Measurements from ENCODE around the gene ETS1. TPM values are rescaled to one million over a fixed set of nuclear protein-coding genes. Genes with fewer than 3 reads are reported as not detected.
"Not testable (repeated sequence)": the region's sequence is repeated elsewhere in the genome, so short reads cannot be mapped to it uniquely, and the experiment has no call there.

ETS1 gene
- polyA plus RNA-seq, 1 donor (not counting 4 experiments of a cell fraction or from before 2014, with no cell fraction given), result 41.0 TPM

DNA sequence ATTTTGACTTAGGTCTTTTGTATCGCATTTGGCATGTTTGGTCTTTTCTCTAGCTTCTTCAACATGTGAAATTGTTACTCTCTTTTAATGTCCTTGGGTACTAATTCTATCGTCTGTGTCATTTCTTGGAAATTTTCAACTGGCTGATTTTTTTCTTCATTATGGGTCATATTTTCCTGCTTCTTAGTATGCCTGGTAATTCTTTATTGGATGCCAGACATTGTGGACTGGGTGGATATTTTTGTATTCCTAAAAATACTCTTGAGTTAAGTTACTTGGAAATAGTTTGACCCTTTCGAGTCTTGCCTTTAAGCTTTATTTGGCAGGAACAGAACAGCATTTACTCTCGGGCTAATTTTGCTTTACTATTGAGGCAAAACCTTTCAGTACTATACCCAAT, 140.1 kb downstream of the ETS1 start:
- Histone ChIP-seq H3K27me3 (ENCODE audit: control insufficient read depth, extremely low read depth, insufficient read depth, low read length) (no peaks in the 10 kb centered on the region), H3K79me2 (ENCODE audit: control insufficient read depth, insufficient read depth, low read length) (no peaks in the 10 kb centered on the region), H2AFZ (ENCODE audit: control insufficient read depth, low read length) (no peak overlapping the region), H3K36me3 (ENCODE audit: control insufficient read depth in 2 of 2, extremely low read depth in 1 of 2, insufficient read depth in 2 of 2, low read length in 2 of 2) (no peaks in the 10 kb centered on the region), H3K9me3 (ENCODE audit: control insufficient read depth, low read depth, low read length) (no peaks in the 10 kb centered on the region), H3K4me3 (ENCODE audit: control insufficient read depth in 2 of 3, extremely low read depth in 1 of 3, insufficient read depth in 2 of 3, low read depth in 1 of 3, low read length in 3 of 3) (no peak overlapping the region), H3K9me1 (ENCODE audit: control insufficient read depth, extremely low read depth, insufficient read depth, low read length) (no peaks in the 10 kb centered on the region), H3K27ac (ENCODE audit: control insufficient read depth, insufficient read depth, low read length) (no peak overlapping the region), H3K4me1 (ENCODE audit: control insufficient read depth, extremely low read depth, insufficient read depth, low read length) (peaks cover 16% of the 10 kb centered on the region), H3K9ac (ENCODE audit: control insufficient read depth, extremely low read depth, insufficient read depth, low read length) (no peak overlapping the region), H3K4me2 (ENCODE audit: control insufficient read depth, extremely low read depth, insufficient read depth, low read depth, low read length) (no peak overlapping the region), H4K20me1 (ENCODE audit: control insufficient read depth, extremely low read depth, insufficient read depth, low read length) (no peaks in the 10 kb centered on the region)
- FAIRE-seq (no peak), DNase-seq (ENCODE audit: low read depth, low spot score) (no peak)
- dilution Hi-C loops (cut with MboI; ENCODE audit: extremely low pct_ligation_motif_present, low sequenced_read_pairs), result no loop called here
- TF ChIP-seq EZH2 (IDR thresholded peaks at IDR 0.05; ENCODE audit: low read length), result no peak
- TF ChIP-seq, protein P1, sequence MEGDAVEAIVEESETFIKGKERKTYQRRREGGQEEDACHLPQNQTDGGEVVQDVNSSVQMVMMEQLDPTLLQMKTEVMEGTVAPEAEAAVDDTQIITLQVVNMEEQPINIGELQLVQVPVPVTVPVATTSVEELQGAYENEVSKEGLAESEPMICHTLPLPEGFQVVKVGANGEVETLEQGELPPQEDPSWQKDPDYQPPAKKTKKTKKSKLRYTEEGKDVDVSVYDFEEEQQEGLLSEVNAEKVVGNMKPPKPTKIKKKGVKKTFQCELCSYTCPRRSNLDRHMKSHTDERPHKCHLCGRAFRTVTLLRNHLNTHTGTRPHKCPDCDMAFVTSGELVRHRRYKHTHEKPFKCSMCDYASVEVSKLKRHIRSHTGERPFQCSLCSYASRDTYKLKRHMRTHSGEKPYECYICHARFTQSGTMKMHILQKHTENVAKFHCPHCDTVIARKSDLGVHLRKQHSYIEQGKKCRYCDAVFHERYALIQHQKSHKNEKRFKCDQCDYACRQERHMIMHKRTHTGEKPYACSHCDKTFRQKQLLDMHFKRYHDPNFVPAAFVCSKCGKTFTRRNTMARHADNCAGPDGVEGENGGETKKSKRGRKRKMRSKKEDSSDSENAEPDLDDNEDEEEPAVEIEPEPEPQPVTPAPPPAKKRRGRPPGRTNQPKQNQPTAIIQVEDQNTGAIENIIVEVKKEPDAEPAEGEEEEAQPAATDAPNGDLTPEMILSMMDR (optimal IDR thresholded peaks at IDR 0.05 in 1 of 3, IDR thresholded peaks at IDR 0.05 in 1 of 3, conservative IDR thresholded peaks at IDR 0.05 in 1 of 3; ENCODE audit: extremely low read depth in 1 of 3, insufficient read depth in 2 of 3, low read length in 3 of 3), result no peak

DNA sequence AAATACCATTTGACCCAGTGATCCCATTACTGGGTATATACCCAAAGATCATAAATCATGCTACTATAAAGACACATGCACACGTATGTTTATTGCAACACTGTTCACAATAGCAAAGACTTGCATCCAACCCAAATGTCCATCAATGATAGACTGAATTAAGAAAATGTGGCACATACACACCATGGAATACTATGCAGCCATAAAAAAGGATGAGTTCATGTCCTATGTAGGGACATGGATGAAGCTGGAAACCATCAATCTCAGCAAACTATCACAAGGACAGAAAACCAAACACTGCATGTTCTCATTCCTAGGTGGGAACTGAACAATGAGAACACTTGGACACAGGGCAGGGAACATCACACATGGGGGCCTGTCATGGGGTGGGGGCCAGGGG, 141.4 kb downstream of the ETS1 start:
- H4K20me1 ChIP-seq (ENCODE audit: control insufficient read depth, extremely low read depth, insufficient read depth, low read length); H3K4me2 ChIP-seq (ENCODE audit: control insufficient read depth, extremely low read depth, insufficient read depth, low read depth, low read length); H3K9me3 ChIP-seq (ENCODE audit: control insufficient read depth, low read depth, low read length); H3K79me2 ChIP-seq (ENCODE audit: control insufficient read depth, insufficient read depth, low read length); dilution Hi-C loops (cut with MboI; ENCODE audit: extremely low pct_ligation_motif_present, low sequenced_read_pairs); H3K9ac ChIP-seq (ENCODE audit: control insufficient read depth, extremely low read depth, insufficient read depth, low read length); H3K4me3 ChIP-seq (ENCODE audit: control insufficient read depth in 2 of 3, extremely low read depth in 1 of 3, insufficient read depth in 2 of 3, low read depth in 1 of 3, low read length in 3 of 3); H3K9me1 ChIP-seq (ENCODE audit: control insufficient read depth, extremely low read depth, insufficient read depth, low read length); H2AFZ ChIP-seq (ENCODE audit: control insufficient read depth, low read length); FAIRE-seq; DNase-seq (ENCODE audit: low read depth, low spot score); H3K27me3 ChIP-seq (ENCODE audit: control insufficient read depth, extremely low read depth, insufficient read depth, low read length); H3K27ac ChIP-seq (ENCODE audit: control insufficient read depth, insufficient read depth, low read length); H3K36me3 ChIP-seq (ENCODE audit: control insufficient read depth in 2 of 2, extremely low read depth in 1 of 2, insufficient read depth in 2 of 2, low read length in 2 of 2): not testable (repeated sequence)
- H3K4me1 ChIP-seq (ENCODE audit: control insufficient read depth, extremely low read depth, insufficient read depth, low read length), result peaks cover 16% of the 10 kb centered on the region

DNA sequence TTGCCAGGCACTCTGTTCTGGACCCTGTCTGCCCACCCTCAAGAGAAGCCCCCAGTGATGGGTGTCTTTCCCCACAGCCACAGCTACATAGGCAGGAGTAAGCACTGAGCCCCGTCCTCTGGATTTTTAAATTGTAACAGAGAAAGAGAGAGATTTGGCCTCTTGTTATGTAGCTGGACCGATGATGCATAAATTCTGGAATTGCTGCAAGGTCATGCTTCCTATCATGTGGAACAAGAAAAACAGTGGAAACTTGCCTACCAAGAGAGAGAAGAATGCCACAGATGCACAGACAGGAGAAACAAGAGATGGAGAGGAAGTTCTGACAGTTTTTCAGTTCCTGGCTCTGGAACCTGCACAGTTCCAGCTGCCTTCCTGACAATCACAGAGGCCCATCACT, 150.2 kb downstream of the ETS1 start:
- no peak overlapping the region for H3K27ac ChIP-seq (ENCODE audit: control insufficient read depth, insufficient read depth, low read length)
- FAIRE-seq, result no peak
- H3K9me3 ChIP-seq (ENCODE audit: control insufficient read depth, low read depth, low read length), result no peaks in the 10 kb centered on the region
- no peak overlapping the region for H2AFZ ChIP-seq (ENCODE audit: control insufficient read depth, low read length)
- H3K27me3 ChIP-seq (ENCODE audit: control insufficient read depth, extremely low read depth, insufficient read depth, low read length), result no peaks in the 10 kb centered on the region
- dilution Hi-C loops (cut with MboI; ENCODE audit: extremely low pct_ligation_motif_present, low sequenced_read_pairs), result no loop called here
- H3K4me1 ChIP-seq (ENCODE audit: control insufficient read depth, extremely low read depth, insufficient read depth, low read length), result no peaks in the 10 kb centered on the region
- H4K20me1 ChIP-seq (ENCODE audit: control insufficient read depth, extremely low read depth, insufficient read depth, low read length), result no peaks in the 10 kb centered on the region
- H3K36me3 ChIP-seq (ENCODE audit: control insufficient read depth in 2 of 2, extremely low read depth in 1 of 2, insufficient read depth in 2 of 2, low read length in 2 of 2), result no peaks in the 10 kb centered on the region
- H3K4me3 ChIP-seq (ENCODE audit: control insufficient read depth in 2 of 3, extremely low read depth in 1 of 3, insufficient read depth in 2 of 3, low read depth in 1 of 3, low read length in 3 of 3), result no peak overlapping the region
- H3K9me1 ChIP-seq (ENCODE audit: control insufficient read depth, extremely low read depth, insufficient read depth, low read length), result no peaks in the 10 kb centered on the region
- no peak for DNase-seq (ENCODE audit: low read depth, low spot score)
- no peaks in the 10 kb centered on the region for H3K79me2 ChIP-seq (ENCODE audit: control insufficient read depth, insufficient read depth, low read length)
- no peak overlapping the region for H3K9ac ChIP-seq (ENCODE audit: control insufficient read depth, extremely low read depth, insufficient read depth, low read length)
- TF ChIP-seq, protein P1 (optimal IDR thresholded peaks at IDR 0.05 in 1 of 3, IDR thresholded peaks at IDR 0.05 in 1 of 3, conservative IDR thresholded peaks at IDR 0.05 in 1 of 3; ENCODE audit: extremely low read depth in 1 of 3, insufficient read depth in 2 of 3, low read length in 3 of 3), result no peak
- no peak for TF ChIP-seq EZH2 (IDR thresholded peaks at IDR 0.05; ENCODE audit: low read length)
- H3K4me2 ChIP-seq (ENCODE audit: control insufficient read depth, extremely low read depth, insufficient read depth, low read depth, low read length), result no peak overlapping the region

Data from keratinocyte (primary cell).